Endodermal cell (in vitro differentiated cells): ENCODE measurements around the gene SLC19A3. TPM values are rescaled to one million over a fixed set of nuclear protein-coding genes. Genes with fewer than 3 reads are reported as not detected.
"Not testable (repeated sequence)": the region's sequence is repeated elsewhere in the genome, so short reads cannot be mapped to it uniquely, and the experiment has no call there.

Experiments
- DNase-seq: peaks from one replicate; pipeline ENCODE4 v3.0.0-alpha.2; 2017
- H3K27ac ChIP-seq: 2 replicates; pipeline ENCODE4 v1.5.1; 2013; ENCODE audit warnings: mild to moderate bottlenecking, low read depth, low read length, moderate library complexity
- H3K27me3 ChIP-seq: 2 replicates; pipeline ENCODE4 v1.6.1; 2013; ENCODE audit warnings: mild to moderate bottlenecking, low read length, moderate library complexity; ENCODE audit not compliant: insufficient read depth, control insufficient read depth, poor library complexity, severe bottlenecking
- H3K36me3 ChIP-seq: 2 replicates; pipeline ENCODE4 v1.7.0; 2013; ENCODE audit warnings: mild to moderate bottlenecking, low read length, moderate library complexity; ENCODE audit not compliant: control insufficient read depth, insufficient read depth
- H3K4me1 ChIP-seq: one replicate; pipeline ENCODE4 v1.7.0; 2013; ENCODE audit warnings: low read length; ENCODE audit not compliant: control insufficient read depth, insufficient read depth
- H3K4me3 ChIP-seq: 2 replicates; pipeline ENCODE4 v1.5.1; 2013; ENCODE audit warnings: mild to moderate bottlenecking, low read length, moderate library complexity
- H3K9ac ChIP-seq: 2 replicates; pipeline ENCODE4 v1.6.1; 2013; ENCODE audit warnings: mild to moderate bottlenecking, low read length, moderate library complexity; ENCODE audit not compliant: poor library complexity, severe bottlenecking; ENCODE audit errors: extremely low read depth
- H3K9me3 ChIP-seq: 2 replicates; pipeline ENCODE4 v1.6.1; 2013; ENCODE audit warnings: mild to moderate bottlenecking, low read length, moderate library complexity; ENCODE audit not compliant: control insufficient read depth
- H3K27ac Mint-ChIP-seq: 2 replicates; pipeline ENCODE4 v1.8.0; 2020; ENCODE audit warnings: mixed read lengths
- H3K27me3 Mint-ChIP-seq: 2 replicates; pipeline ENCODE4 v1.8.0; 2021; ENCODE audit warnings: mild to moderate bottlenecking, mixed read lengths; ENCODE audit not compliant: insufficient read depth
- H3K36me3 Mint-ChIP-seq: 2 replicates; pipeline ENCODE4 v1.8.0; 2020; ENCODE audit warnings: low read depth, mixed read lengths
- H3K4me1 Mint-ChIP-seq: 2 replicates; pipeline ENCODE4 v1.8.0; 2020; ENCODE audit warnings: mixed read lengths
- H3K4me3 Mint-ChIP-seq: 2 replicates; pipeline ENCODE4 v1.8.0; 2020; ENCODE audit warnings: mild to moderate bottlenecking, moderate library complexity, mixed read lengths
- H3K9me3 Mint-ChIP-seq: 2 replicates; pipeline ENCODE4 v1.8.0; 2020; ENCODE audit warnings: mild to moderate bottlenecking, mixed read lengths
- WGBS, 2 experiments: methylation state at CpG; one replicate each; pipeline versions ENCODE4 v1.1.5 to v1.1.7; 2013; ENCODE audit warnings: missing lambda C conversion rate in 2 of 2, mixed read lengths in 1 of 2; ENCODE audit not compliant: insufficient coverage in 1 of 2, insufficient read length in 1 of 2; 5-methylcytosine and 5-hydroxymethylcytosine counted together
- total RNA-seq, 2 donors: library from RNA; stranded (reverse); fragmentation: NEBNext Ultra II Directional in 1 of 2; extraction: Animal tissue kit (Norgen Biotek cat#: 25700) in 1 of 2; gene quantifications; 2 replicates in 1 of 2; 3 replicates in 1 of 2; pipeline ENCODE4 v1.2.1, GENCODE V29; 2021
- TF ChIP-seq, protein P1 (sequence below): fragments of 200-600 bp; sonication (generic); conservative IDR thresholded peaks from 2 replicates; pipeline ENCODE4 v1.5.0; 2021; ENCODE audit warnings: antibody characterized with exemption, mild to moderate bottlenecking

The SLC19A3 gene
- total RNA-seq, 2 donors from 2014 or later = 0.68 to 1.1 TPM

DNA sequence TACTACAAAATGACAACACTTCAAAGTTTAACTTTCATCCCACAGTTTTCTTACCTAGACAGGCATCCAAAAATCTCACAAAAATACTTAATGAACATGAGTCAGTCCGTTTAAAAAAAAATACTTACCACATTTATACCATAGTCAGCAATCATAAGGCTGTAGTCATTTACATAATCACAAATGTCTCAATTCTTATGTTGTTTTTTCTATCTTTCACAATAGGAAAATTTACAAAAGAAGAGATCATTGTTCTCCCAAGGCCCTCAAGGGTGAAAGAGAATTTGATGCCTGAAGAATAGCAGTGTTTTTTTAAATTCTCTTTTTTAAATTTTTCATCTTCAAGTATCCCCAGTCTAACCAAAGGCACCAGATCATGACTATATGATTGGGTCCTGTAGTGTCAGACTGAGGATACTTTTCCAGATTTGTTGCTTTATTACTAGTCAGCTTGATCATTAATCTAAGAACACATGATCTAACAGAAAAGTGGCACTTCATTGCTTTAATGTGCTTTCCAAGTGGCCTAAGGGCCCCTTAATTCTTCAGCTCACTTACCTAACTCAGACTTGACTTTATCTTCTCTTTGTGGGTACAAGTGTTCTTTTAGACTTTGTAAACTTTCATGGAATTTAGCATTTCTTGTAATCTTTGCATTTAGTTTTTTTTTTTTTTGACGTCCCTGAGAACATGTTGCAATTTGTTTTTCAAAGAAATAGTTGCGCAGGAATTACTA, 46.5 kb downstream of the SLC19A3 start:
- Histone ChIP-seq H3K9ac (no peak overlapping the region), H3K27ac (no peak overlapping the region), H3K4me3 (no peak overlapping the region), H3K27me3 (no peaks in the 10 kb centered on the region), H3K4me1 (no peaks in the 10 kb centered on the region), H3K36me3 (no peaks in the 10 kb centered on the region), H3K9me3 (no peaks in the 10 kb centered on the region)
- 71 to 87% methylated on average over 3 of the region's 3 CpGs for WGBS, 2 experiments
- H3K9me3 Mint-ChIP-seq = no peaks in the 10 kb centered on the region
- TF ChIP-seq, protein P1, sequence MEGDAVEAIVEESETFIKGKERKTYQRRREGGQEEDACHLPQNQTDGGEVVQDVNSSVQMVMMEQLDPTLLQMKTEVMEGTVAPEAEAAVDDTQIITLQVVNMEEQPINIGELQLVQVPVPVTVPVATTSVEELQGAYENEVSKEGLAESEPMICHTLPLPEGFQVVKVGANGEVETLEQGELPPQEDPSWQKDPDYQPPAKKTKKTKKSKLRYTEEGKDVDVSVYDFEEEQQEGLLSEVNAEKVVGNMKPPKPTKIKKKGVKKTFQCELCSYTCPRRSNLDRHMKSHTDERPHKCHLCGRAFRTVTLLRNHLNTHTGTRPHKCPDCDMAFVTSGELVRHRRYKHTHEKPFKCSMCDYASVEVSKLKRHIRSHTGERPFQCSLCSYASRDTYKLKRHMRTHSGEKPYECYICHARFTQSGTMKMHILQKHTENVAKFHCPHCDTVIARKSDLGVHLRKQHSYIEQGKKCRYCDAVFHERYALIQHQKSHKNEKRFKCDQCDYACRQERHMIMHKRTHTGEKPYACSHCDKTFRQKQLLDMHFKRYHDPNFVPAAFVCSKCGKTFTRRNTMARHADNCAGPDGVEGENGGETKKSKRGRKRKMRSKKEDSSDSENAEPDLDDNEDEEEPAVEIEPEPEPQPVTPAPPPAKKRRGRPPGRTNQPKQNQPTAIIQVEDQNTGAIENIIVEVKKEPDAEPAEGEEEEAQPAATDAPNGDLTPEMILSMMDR = no peak
- H3K36me3 Mint-ChIP-seq = no peaks in the 10 kb centered on the region
- no peak overlapping the region for H3K27ac Mint-ChIP-seq
- no peaks in the 10 kb centered on the region for H3K4me1 Mint-ChIP-seq
- no peaks in the 10 kb centered on the region for H3K27me3 Mint-ChIP-seq
- no peak for DNase-seq
- H3K4me3 Mint-ChIP-seq = no peak overlapping the region

DNA sequence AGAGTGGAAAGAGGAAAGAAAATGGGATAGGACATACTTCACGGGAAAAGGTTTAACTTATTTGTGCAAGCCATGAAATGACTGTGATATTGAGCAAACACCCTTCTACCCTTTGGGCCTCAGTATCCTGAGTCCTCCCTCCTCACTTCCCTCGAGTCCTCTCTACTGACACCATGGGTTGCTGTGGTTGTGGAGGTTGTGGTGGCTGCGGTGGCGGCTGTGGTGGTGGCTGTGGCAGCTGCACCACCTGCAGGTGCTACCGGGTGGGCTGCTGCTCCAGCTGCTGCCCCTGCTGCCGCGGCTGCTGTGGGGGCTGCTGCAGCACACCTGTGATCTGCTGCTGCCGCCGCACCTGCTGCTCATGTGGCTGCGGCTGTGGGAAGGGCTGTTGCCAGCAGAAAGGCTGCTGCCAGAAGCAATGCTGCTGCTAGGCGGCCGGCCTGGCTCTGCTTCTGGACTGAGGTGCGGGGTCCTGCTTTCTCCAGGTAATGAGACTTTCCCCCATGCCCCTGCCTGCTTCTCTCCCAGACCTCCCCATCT, 51.1 kb downstream of the SLC19A3 start, which contains the start of gene SCYGR5:
SCYGR5 (plus strand) TSS at position 174 of the 540 bp plus-strand sequence; CDS start at position 174, 0 bp downstream.
- H3K27me3 Mint-ChIP-seq, H3K4me1 Mint-ChIP-seq: not testable (repeated sequence)

DNA sequence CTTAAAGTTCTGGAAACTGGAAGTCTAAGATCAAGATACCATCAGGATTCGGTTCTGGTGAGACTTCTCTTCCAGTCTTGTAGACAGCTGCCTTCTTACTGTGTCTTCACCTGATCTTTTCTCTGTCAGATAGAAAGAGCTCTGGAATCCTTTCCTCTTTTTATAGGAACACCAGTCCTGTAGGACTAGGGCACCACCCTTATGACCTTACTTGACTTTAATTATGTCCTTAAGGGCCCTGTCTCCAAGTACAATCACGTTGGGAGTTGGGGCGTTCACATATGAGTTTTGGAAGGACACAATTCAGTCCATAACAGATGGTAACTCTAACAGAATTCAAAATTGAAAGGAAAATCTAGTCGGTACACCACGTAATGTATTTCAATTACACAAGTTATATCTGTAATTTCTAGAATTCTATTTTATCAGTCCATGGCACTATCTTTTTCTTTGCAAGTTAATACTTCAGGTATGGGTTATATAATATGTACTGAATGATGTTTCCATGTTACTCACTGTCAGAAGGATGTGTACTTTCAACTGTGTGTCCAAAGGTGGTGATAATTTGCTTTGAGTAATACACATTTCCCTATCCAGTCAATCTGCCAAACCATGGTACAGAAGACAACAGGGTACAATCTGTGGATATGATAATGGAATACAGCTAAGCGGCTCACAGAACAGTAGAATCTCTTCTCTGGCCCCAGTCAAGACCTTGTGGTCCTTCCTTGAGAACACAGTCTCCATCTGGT, 52.5 kb downstream of the SLC19A3 start:
- DNase-seq = no peak
- H3K27ac Mint-ChIP-seq = no peak overlapping the region
- Histone ChIP-seq H3K4me1 (peaks cover 9% of the 10 kb centered on the region), H3K27me3 (no peaks in the 10 kb centered on the region), H3K4me3 (no peak overlapping the region), H3K36me3 (no peaks in the 10 kb centered on the region), H3K27ac (no peak overlapping the region), H3K9ac (no peak overlapping the region), H3K9me3 (no peaks in the 10 kb centered on the region)
- WGBS, 2 experiments = 90 to 93% methylated on average over 3 to 6 of the region's 6 CpGs
- H3K27me3 Mint-ChIP-seq = no peaks in the 10 kb centered on the region
- H3K4me3 Mint-ChIP-seq = no peak overlapping the region
- no peaks in the 10 kb centered on the region for H3K9me3 Mint-ChIP-seq
- TF ChIP-seq, protein P1 = no peak
- H3K4me1 Mint-ChIP-seq = peaks cover 15% of the 10 kb centered on the region
- no peaks in the 10 kb centered on the region for H3K36me3 Mint-ChIP-seq

More for the DNA sequence above, 51.1 kb downstream of the SLC19A3 start, which contains the start of gene SCYGR5:
- not testable (repeated sequence) for DNase-seq, H3K36me3 Mint-ChIP-seq, H3K9ac ChIP-seq, H3K4me1 ChIP-seq, H3K27ac ChIP-seq, H3K36me3 ChIP-seq, H3K9me3 ChIP-seq, H3K27ac Mint-ChIP-seq, H3K27me3 ChIP-seq, H3K4me3 Mint-ChIP-seq, H3K9me3 Mint-ChIP-seq, H3K4me3 ChIP-seq
- 90 to 96% methylated on average over 4 to 10 of the region's 13 CpGs for WGBS, 2 experiments
